ENCODE data around the gene CSF1R. TPM values are rescaled to one million over a fixed set of nuclear protein-coding genes. Genes with fewer than 3 reads are reported as not detected.

Gene CSF1R
- total and polyA plus RNA-seq, 4 donors = 5.4 to 46.2 (median 22.1) TPM

GRCh38 chr5:150129813-150130492 is 43.6 kb upstream of the CSF1R start:
- H3K27ac ChIP-seq (ENCODE audit: low read depth in 1 of 2, low read length in 2 of 2) = peak overlapping the region; percentile 65 to 66
- no peak overlapping the region for H3K9ac ChIP-seq (ENCODE audit: low read depth in 1 of 2, low read length in 2 of 2)
- peak overlapping the region in 1 of 3 donors; percentile 30 for H3K4me3 ChIP-seq (ENCODE audit: low read depth in 1 of 3, low read length in 3 of 3)

More at GRCh38 chr5:150129813-150130492, 43.6 kb upstream of the CSF1R start:
- no peaks in the 10 kb centered on the region for H3K27me3 ChIP-seq (ENCODE audit: control insufficient read depth in 4 of 4, insufficient read depth in 4 of 4, low read length in 3 of 4)
- H3K36me3 ChIP-seq (ENCODE audit: control insufficient read depth in 4 of 4, insufficient read depth in 3 of 4, low read depth in 1 of 4, low read length in 3 of 4) = peaks cover 0 to 2% (median 0%) of the 10 kb centered on the region in 4 donors
- TF ChIP-seq HNF4G (IDR thresholded peaks at IDR 0.05) (no peak), MAX (IDR thresholded peaks at IDR 0.05) (no peak), FOXA1 (IDR thresholded peaks at IDR 0.05) (no peak), TAF1 (conservative IDR thresholded peaks at IDR 0.05) (no peak), ZBTB33 (IDR thresholded peaks at IDR 0.05) (no peak), ATF3 (IDR thresholded peaks at IDR 0.05) (no peak), JUND (IDR thresholded peaks at IDR 0.05) (no peak), REST (IDR thresholded peaks at IDR 0.05) (peak; percentile 55), YY1 (IDR thresholded peaks at IDR 0.05) (no peak), CTCF (IDR thresholded peaks at IDR 0.05; ENCODE audit: low read depth, low read length, missing input control) (peak; percentile 96), FOXA2 (IDR thresholded peaks at IDR 0.05) (peak; percentile 15), HNF4A (conservative IDR thresholded peaks at IDR 0.05) (peak; percentile 32 to 61), EGR1 (IDR thresholded peaks at IDR 0.05; ENCODE audit: low read depth in 2 of 2) (peak; percentile 58 to 97), RXRA (IDR thresholded peaks at IDR 0.05) (peak; percentile 58 to 85), RAD21 (IDR thresholded peaks at IDR 0.05) (peak; percentile 99), NR2F2 (IDR thresholded peaks at IDR 0.05) (peak; percentile 97), GABPA (IDR thresholded peaks at IDR 0.05 in 1 of 2, conservative IDR thresholded peaks at IDR 0.05 in 1 of 2) (no peak), SP1 (IDR thresholded peaks at IDR 0.05) (peak; percentile 45)
- H3K4me1 ChIP-seq (ENCODE audit: control insufficient read depth in 4 of 4, insufficient read depth in 4 of 4, low read length in 3 of 4) = peaks cover 0 to 29% (median 20%) of the 10 kb centered on the region in 4 donors
- 19% methylated on average over 25 of the region's 25 CpGs for WGBS
- no peaks in the 10 kb centered on the region for H3K9me3 ChIP-seq (ENCODE audit: control insufficient read depth in 4 of 4, low read length in 3 of 4)
- peak; percentile 78 for DNase-seq (ENCODE audit: low spot score)
